H7 (cell line): ENCODE measurements around the gene GAB4. TPM values are rescaled to one million over a fixed set of nuclear protein-coding genes. Genes with fewer than 3 reads are reported as not detected.
A peak's percentile ranks its signal among the peaks of the same experiment; 100 is the strongest.
"Not testable (repeated sequence)": the region's sequence is repeated elsewhere in the genome, so short reads cannot be mapped to it uniquely, and the experiment has no call there.

ENCODE experiments used
- DNase-seq: peaks from one replicate; pipeline ENCODE4 v3.0.0; 2012
- H3K27me3 ChIP-seq: 2 replicates; pipeline ENCODE4 v1.6.0; 2011; ENCODE audit warnings: mild to moderate bottlenecking, low read length; ENCODE audit not compliant: control insufficient read depth, insufficient read depth
- H3K36me3 ChIP-seq: replicated peaks from 2 replicates; pipeline ENCODE4 v1.5.1; 2011; ENCODE audit warnings: low read length; ENCODE audit not compliant: control insufficient read depth, insufficient read depth
- H3K4me3 ChIP-seq: 2 replicates; pipeline ENCODE4 v1.5.1; 2011; ENCODE audit warnings: low read depth, mild to moderate bottlenecking, control low read depth, low read length, moderate library complexity; ENCODE audit not compliant: insufficient read depth
- total RNA-seq: library from RNA; depleted of rRNA; stranded (reverse); fragments of >200 nt; shearing (Covaris generic); gene quantifications from 2 replicates; pipeline ENCODE4 v1.2.3, GENCODE V29; 2014; rRNA removed

GAB4 gene
- total RNA-seq, 1 experiment from 2014 or later, result 0.21 TPM

DNA sequence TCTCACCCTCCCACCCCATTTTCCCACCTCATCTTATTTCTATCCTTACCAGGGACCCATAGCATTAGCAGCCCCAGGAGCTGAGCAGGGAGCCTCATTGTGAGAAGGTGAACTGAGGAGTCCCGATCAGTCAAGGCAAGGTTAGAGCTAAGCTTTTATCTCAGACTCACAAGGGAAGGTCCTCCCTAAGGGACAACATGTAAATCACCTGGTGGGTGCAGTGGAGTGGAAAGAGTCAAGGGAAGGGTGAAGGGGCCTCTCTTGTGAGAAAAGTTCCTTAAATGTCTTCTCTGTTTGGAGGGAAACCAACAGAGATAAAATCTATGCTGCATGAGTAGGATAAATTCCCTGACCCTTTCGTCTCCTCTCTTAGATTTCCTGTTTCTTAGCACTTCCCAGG lies 85.9 kb downstream of the GAB4 start:
- DNase-seq, result no peak
- Histone ChIP-seq H3K36me3 (no peaks in the 10 kb centered on the region), H3K4me3 (no peak overlapping the region), H3K27me3 (no peaks in the 10 kb centered on the region)

DNA sequence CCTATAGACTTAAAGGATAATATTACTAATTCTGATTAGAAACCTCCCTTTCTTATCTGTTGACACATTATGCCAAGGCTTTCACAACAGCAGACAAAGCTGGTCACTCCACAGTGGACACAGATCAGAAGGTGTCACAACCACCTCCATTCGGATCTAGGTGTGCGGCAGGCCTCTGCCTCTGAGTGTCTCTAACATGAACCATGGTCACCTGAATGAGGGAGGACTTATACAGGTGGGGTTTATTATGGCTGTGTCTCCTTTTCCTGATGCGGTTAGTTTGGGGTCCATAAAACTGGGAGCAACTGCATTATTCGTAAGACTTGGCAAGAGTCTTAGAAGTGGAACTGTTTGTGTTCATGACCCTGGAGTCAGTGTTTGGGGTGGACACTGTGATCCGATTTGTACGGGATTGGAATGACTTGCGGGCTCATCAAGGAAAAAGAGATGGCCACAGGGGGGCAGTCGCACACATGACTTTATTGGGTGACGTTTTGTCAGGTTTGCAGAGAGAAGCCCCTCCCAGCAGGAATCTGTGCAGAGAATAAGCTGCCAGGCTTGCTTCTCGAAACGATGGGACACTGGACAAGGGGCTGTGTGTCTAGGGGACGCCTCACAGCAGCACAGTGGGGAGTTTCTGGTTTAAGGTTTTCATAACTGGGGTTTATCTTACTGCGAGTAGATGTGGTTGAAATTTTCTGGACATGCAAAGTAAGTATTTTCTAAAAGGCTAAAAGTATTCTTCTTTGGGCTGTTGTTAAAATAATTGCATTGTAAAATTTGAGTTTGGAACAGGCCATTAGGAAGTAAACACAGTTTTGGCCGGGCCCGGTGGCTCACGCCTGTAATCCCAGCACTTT lies 90.6 kb downstream of the GAB4 start:
- Histone ChIP-seq H3K4me3 (no peak overlapping the region), H3K36me3 (no peaks in the 10 kb centered on the region), H3K27me3 (no peaks in the 10 kb centered on the region)
- peak; percentile 75 for DNase-seq

DNA sequence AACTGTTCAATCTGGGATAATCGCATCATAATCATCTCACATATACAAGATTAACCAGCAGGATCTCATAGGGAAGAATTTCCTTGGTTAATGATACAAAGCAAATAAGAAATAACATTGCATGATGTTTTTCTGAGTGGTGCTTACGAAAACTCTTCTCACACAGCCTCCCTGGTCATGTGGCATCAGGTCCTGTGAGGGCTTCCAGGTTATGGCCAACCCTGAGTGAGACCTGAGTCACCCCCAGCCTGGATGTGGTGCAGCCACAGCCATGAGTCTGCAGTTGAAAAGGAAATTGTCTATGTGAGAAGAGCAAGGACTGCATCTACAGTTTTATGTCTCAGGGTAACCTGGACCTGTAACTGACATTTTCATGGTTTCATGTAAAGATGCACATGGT lies 92.3 kb downstream of the GAB4 start:
- Histone ChIP-seq H3K27me3 (no peaks in the 10 kb centered on the region), H3K36me3 (no peaks in the 10 kb centered on the region), H3K4me3 (no peak overlapping the region)
- DNase-seq, result no peak

DNA sequence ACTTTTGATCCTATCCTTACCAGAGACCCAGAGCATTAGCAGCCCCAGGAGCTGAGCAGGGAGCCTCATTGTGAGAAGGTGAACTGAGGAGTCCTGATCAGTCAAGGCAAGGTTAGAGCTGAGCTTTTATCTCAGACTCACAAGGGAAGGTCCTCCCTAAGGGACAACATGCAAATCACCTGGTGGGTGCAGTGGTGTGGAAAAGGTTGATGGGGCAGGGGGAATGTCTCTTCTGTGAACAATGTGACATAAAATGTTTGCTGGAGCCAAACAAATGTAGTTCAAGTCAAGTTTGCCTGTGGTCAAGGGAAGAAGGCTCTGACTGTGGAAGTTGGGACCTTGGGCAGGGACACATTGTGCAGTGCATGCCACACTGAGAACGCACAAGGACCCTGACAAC lies 93.1 kb downstream of the GAB4 start:
- not testable (repeated sequence) for H3K27me3 ChIP-seq, H3K4me3 ChIP-seq, H3K36me3 ChIP-seq, DNase-seq

DNA sequence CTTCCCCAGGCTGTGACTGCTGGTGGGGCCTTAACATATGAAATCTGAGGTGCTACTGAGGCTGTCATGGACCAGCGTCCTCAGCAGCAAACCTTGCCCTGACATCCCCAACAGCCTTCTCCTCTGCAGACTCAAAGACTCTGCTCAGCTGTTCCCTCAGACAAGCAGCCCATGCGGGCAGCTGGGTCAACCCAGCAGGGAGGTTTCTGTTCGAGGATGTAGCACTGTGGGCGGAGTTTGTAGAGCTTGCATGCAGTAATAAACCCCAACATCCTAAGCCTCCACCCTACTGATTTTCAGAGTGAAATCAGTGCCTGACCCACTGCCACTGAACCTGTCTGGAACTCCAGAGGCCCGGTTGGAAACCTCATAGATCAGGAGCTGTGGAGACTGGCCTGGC lies 94.0 kb downstream of the GAB4 start:
- H3K27me3 ChIP-seq, result no peaks in the 10 kb centered on the region
- H3K36me3 ChIP-seq, result no peaks in the 10 kb centered on the region
- no peak for DNase-seq
- H3K4me3 ChIP-seq, result no peak overlapping the region

DNA sequence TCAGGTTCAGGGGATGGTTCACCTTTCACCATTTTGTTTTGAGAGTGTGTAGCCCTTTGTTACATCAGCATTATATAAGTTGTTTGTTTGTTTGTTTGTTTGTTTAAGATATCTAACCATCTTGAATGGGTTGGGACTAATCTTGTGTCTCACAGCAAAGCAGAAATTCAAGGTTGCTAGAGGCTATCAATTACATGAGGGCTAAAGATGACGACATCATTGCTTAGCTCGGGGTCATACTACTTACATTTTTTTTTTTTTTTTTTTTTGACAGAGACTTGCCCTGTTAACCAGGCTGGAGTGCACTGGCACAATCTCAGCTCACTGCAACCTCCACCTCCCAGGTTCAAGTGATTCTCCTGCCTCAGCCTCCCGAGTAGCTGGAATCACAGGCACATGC lies 95.7 kb downstream of the GAB4 start:
- Histone ChIP-seq H3K27me3 (no peaks in the 10 kb centered on the region), H3K36me3 (no peaks in the 10 kb centered on the region), H3K4me3 (no peak overlapping the region)
- no peak for DNase-seq

Other genes starting within 250 kb of the GAB4 start
- not detected in 2 replicates for gene XKR3, start 182.8 kb downstream of the GAB4 start, total RNA-seq
- gene IL17RA, start 76.8 kb upstream of the GAB4 start, total RNA-seq, result 3.6 and 4.3 TPM in 2 replicates
- gene TMEM121B, start 113.1 kb upstream of the GAB4 start, total RNA-seq, result 2.2 and 2.3 TPM in 2 replicates
- gene HDHD5, start 151.1 kb upstream of the GAB4 start, total RNA-seq, result 127 and 142 TPM in 2 replicates
- gene ADA2, start 211.2 kb upstream of the GAB4 start, total RNA-seq, result 29.1 and 36.0 TPM in 2 replicates